Kidney epithelial cell (primary cell): ENCODE results near the gene KMT2D. TPM values are rescaled to one million over a fixed set of nuclear protein-coding genes. Genes with fewer than 3 reads are reported as not detected.

Experiments
- DNase-seq: peaks from one replicate; pipeline ENCODE4 v3.0.0-alpha.2; 2010; ENCODE audit warnings: low read depth
- H3K27me3 ChIP-seq: 2 replicates; pipeline ENCODE4 v1.6.0; 2011; ENCODE audit warnings: low read length; ENCODE audit not compliant: control insufficient read depth, insufficient read depth
- H3K36me3 ChIP-seq: 2 replicates; pipeline ENCODE4 v1.5.1; 2011; ENCODE audit warnings: low read length; ENCODE audit not compliant: control insufficient read depth, insufficient read depth
- H3K4me3 ChIP-seq: 2 replicates; pipeline ENCODE4 v1.5.1; 2011; ENCODE audit warnings: low read depth, mild to moderate bottlenecking, control low read depth, low read length
- total RNA-seq: library from RNA; depleted of rRNA; stranded (reverse); fragments of >200 nt; gene quantifications from 2 replicates; pipeline ENCODE4 v1.2.3, GENCODE V29; 2015
- TF ChIP-seq, protein P1 (sequence below): IDR thresholded peaks from 2 replicates; pipeline ENCODE4 v1.5.1; 2011; ENCODE audit warnings: mild to moderate bottlenecking, moderate library complexity, low read length, control low read depth, inconsistent platforms; ENCODE audit not compliant: insufficient read depth, poor library complexity, severe bottlenecking

Gene KMT2D
- total RNA-seq, 1 donor from 2014 or later, result 71.8 TPM

- H3K27me3 ChIP-seq, result no peaks in the 10 kb centered on the region
- H3K36me3 ChIP-seq, result peaks cover 4% of the 10 kb centered on the region
These were observed 36.8 kb downstream of the KMT2D start for GRCh38 chr12:49023812-49024211.

GRCh38 chr12:49022558-49023178 lies 37.9 kb downstream of the KMT2D start:
- no peak for DNase-seq
- Histone ChIP-seq H3K4me3 (no peak overlapping the region), H3K27me3 (no peaks in the 10 kb centered on the region), H3K36me3 (peaks cover 4% of the 10 kb centered on the region)
- TF ChIP-seq, protein P1, sequence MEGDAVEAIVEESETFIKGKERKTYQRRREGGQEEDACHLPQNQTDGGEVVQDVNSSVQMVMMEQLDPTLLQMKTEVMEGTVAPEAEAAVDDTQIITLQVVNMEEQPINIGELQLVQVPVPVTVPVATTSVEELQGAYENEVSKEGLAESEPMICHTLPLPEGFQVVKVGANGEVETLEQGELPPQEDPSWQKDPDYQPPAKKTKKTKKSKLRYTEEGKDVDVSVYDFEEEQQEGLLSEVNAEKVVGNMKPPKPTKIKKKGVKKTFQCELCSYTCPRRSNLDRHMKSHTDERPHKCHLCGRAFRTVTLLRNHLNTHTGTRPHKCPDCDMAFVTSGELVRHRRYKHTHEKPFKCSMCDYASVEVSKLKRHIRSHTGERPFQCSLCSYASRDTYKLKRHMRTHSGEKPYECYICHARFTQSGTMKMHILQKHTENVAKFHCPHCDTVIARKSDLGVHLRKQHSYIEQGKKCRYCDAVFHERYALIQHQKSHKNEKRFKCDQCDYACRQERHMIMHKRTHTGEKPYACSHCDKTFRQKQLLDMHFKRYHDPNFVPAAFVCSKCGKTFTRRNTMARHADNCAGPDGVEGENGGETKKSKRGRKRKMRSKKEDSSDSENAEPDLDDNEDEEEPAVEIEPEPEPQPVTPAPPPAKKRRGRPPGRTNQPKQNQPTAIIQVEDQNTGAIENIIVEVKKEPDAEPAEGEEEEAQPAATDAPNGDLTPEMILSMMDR, result no peak

More at GRCh38 chr12:49023812-49024211, 36.8 kb downstream of the KMT2D start:
- TF ChIP-seq, protein P1, result no peak
- no peak overlapping the region for H3K4me3 ChIP-seq
- no peak for DNase-seq

DNA sequence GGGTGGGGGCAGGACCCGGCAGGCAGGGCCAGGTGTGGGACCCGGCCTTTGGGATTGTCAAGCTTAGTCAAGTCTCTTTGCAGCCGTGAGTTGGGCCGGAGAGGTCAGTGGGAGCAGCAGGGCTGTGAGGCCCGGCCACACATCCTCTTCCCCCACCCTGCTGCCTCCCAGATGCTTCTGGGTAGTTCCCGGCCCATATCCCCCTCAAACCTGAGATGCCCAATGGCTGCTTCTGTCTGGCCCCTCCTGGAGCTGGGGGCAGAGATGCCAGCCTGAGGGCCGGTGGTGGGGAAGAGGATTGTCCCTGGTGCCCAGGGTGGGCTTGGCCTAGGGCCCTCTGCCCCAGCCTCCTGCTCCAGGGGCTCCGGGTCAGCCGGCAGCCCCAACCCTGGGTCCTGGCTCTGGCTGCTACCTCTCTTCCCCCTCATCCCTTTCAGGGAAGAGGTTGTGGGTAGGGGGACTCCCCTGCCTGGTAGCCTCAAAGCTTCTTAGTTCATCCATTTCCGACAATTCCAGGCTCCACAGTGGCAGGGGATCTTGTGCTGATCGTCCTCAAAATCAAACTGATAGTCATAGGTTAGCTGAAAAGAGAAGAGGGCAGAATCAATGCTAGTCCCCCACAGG lies 39.2 kb downstream of the KMT2D start:
- no peak for DNase-seq
- TF ChIP-seq, protein P1, result no peak
- H3K4me3 ChIP-seq, result no peak overlapping the region
- H3K36me3 ChIP-seq, result peaks cover 3% of the 10 kb centered on the region
- no peaks in the 10 kb centered on the region for H3K27me3 ChIP-seq

DNA sequence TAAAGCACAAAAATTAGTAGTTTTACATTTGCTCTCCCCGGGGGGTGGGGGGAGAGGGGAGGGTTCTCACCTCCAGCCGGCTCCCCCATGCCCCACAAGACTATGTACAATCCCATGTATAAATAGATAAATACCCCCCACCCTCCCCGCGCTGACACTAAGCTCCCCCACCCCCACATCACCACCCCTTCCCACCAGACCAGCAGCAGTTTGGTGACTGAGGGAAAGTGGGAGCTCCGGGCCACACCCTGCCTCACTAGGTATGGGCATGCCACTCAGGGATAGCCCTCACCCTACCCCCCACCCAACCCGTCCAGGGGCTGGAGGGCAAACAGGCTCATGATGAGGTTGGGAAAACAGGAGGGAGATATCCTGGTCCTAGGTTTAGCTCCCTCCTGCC lies 40.2 kb downstream of the KMT2D start:
- no peak for DNase-seq
- H3K27me3 ChIP-seq, result no peaks in the 10 kb centered on the region
- TF ChIP-seq, protein P1, result no peak

DNA sequence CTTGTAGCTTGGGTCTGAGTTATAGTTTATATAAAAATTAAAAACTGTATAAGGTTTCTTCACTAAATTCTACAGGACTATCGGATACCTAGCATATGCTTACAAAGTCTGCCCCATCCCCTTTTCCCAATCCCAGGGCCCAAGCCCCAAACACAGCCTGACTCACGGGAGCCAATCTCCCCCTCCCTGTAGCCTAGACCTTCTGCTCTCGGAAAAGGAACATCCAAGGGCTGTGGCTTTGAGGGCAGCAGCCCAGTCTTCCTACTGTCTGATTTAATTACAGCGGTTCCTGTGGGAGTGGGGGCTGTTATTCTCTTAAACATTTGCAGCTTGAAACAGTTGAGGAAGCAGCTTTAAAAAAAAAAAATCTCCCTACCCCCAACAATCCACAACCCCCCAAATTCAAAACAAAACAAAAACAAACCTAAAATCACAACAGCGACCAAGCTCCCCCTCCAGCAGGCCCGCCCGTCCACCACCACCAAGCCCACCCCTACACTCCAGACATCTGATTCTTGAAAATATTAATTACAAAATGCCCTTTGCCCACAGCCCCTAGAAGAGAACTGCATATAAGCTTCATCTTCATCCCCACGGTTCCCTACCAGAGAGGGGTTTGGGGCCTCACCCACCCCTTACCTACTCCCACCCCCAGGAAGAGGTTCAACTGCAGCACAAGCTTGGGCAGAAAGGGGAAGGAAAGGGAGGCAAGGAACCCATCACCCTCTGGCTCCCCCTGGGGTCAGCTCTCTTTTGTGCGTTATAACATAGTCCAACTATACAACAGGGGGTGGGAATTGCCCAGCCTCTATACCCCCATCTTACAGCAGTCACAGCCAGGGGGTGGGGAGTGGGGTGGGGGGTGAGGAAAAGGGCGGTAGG lies 40.9 kb downstream of the KMT2D start:
- Histone ChIP-seq H3K36me3 (peaks cover 3% of the 10 kb centered on the region), H3K4me3 (no peak overlapping the region), H3K27me3 (no peaks in the 10 kb centered on the region)
- TF ChIP-seq, protein P1, result peak; percentile 55
- DNase-seq, result no peak

More for the DNA sequence above, 40.2 kb downstream of the KMT2D start:
- H3K36me3 ChIP-seq, result peaks cover 3% of the 10 kb centered on the region
- no peak overlapping the region for H3K4me3 ChIP-seq
